Measurements from ENCODE around the gene DYNLRB1.

Gene DYNLRB1

GRCh38 chr20:34578521-34578920 lies 62.3 kb downstream of the DYNLRB1 start:
- TF ChIP-seq ZFX (IDR thresholded peaks at IDR 0.05) (no peak), CTCF (conservative IDR thresholded peaks at IDR 0.05) (no peak)
- no peak overlapping the region for H3K27ac ChIP-seq

GRCh38 chr20:34579191-34579978 lies 63.2 kb downstream of the DYNLRB1 start:
- no peak overlapping the region for H3K27ac ChIP-seq
- TF ChIP-seq CTCF (conservative IDR thresholded peaks at IDR 0.05), result peak; percentile 73
- no peak for TF ChIP-seq ZFX (IDR thresholded peaks at IDR 0.05)

DNA sequence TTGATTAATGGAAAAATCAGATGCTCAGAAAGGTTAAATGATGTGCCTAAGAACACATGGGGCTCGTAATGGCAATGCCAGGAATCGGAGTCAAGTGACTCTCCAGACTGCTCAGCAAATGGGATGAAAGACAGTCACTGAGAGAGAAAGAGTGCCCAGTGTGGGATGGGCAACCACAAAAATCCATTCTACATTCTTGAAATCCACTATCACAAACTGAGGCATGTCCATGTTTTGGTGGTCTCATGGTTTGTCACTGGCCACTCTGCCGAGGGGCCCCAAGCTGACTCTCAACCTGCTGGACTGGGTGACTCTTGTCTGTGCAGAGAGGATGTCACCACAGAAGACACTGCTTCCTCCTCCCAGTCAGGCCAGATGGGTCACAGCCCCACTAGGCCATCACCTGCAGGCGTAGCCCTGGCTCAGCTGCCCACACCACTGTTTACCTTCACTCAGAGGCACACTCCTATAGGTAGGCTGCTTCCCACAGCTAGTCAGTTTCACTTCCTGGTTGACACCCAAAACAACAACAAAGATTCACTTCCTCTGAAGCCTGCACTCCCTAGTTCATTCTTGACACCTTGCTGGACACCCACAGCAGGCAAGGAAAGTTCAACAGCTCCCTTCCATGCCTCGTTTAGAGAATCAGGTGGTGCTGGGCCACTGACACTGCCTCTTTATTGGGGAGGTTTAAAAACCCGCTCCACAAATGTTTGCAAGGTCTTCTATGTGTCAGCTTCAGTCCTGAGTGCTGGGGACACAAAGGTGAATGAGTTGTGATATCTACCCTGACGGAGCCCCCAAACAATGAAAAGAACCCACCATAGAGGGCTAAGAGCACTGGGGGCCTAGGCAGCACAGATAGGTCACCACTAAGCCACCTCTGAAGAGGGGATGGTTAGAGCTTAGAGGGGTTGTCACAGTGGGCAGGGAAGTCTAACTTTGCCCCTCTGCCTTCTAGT lies 64.0 kb downstream of the DYNLRB1 start:
- H3K27ac ChIP-seq, result no peak overlapping the region

DNA sequence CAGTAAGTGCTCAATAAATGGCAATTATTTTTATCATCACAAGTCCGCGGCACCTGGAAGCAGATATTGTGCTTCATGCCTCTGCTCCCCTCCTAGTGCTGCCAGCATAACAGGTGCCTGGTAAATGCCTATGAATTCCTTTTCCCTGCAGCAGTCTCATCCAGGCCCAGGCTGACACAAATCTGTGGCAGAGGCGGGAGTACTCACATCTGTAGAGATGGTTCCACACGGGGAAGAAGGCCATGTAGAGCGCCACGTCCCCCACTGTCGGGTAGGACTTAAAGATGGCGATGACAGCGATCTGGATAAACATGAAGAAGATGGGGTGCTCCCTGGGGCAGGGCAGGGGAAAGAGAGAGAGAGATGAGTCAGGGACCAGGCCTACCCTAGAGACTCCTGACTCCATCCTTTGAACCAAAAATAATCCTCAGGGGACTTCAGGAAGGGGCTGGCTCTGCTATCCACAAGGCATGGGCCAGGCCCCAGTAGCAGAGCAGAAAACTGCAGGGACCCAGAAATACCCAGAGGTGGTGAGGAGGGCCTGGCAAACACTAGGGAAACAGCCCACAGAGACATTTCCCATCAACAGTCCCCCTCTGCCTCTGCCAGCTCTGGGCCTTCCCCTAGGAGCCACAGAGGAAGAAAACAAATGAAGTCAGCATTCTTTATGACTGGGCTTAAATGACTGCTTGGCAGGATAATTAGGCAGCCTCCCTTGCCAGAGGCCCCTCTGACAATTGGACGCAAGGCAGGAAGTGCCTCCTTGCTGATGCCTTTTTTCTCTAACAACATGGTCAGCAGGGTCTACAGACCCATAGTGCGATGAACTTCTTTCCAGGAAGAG lies 65.3 kb downstream of the DYNLRB1 start:
- no peak overlapping the region for H3K27ac ChIP-seq
- TF ChIP-seq ZFX (IDR thresholded peaks at IDR 0.05), result no peak
- no peak for TF ChIP-seq CTCF (conservative IDR thresholded peaks at IDR 0.05)

More for the DNA sequence above, 64.0 kb downstream of the DYNLRB1 start:
- no peak for TF ChIP-seq ZFX (IDR thresholded peaks at IDR 0.05)
- TF ChIP-seq CTCF (conservative IDR thresholded peaks at IDR 0.05), result no peak

GRCh38 chr20:34582221-34582620 lies 66.0 kb downstream of the DYNLRB1 start:
- no peak overlapping the region for H3K27ac ChIP-seq
- TF ChIP-seq ZFX (IDR thresholded peaks at IDR 0.05) (no peak), CTCF (conservative IDR thresholded peaks at IDR 0.05) (no peak)

DNA sequence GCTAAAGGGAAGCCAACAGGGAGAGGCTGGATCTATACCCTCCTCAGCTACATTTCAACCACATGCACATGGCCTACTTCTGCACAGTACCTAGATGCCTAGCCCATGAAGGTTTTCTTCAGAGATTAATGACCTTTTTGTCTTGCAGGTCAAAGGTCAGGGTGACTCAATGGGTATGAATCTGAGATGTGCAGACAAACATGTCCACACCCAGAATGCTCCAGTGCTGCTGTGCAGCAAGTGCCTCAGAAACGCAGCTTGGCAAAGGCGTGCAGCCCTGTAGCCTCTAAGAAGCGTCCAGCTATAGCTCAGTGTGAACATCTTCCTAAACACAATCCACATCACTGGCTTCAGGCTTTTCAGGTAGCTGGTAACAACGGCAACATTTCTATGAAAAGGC lies 66.7 kb downstream of the DYNLRB1 start:
- TF ChIP-seq ZFX (IDR thresholded peaks at IDR 0.05) (no peak), CTCF (conservative IDR thresholded peaks at IDR 0.05) (no peak)
- H3K27ac ChIP-seq, result no peak overlapping the region

Measured in C4-2B (cell line).